ENCODE results near the gene ARAP1.

The ARAP1 gene

GRCh38 chr11:72652873-72653630, 99.2 kb downstream of the ARAP1 start:
- no peak for DNase-seq

- no peak for DNase-seq
Measured at GRCh38 chr11:72652133-72652532, 100.1 kb downstream of the ARAP1 start.

- no peak for DNase-seq
Measured at GRCh38 chr11:72649215-72649976, 102.8 kb downstream of the ARAP1 start.

GRCh38 chr11:72648384-72649136, 103.6 kb downstream of the ARAP1 start:
- no peak for DNase-seq

GRCh38 chr11:72647882-72648281, 104.3 kb downstream of the ARAP1 start:
- no peak for DNase-seq

- no peak for DNase-seq
Measured at GRCh38 chr11:72646472-72646871, 105.7 kb downstream of the ARAP1 start.

- no peak for DNase-seq
Measured at GRCh38 chr11:72646024-72646423, 106.2 kb downstream of the ARAP1 start.

GRCh38 chr11:72643547-72643946, 108.7 kb downstream of the ARAP1 start:
- no peak for DNase-seq

GRCh38 chr11:72642884-72643522, 109.2 kb downstream of the ARAP1 start:
- DNase-seq = peak; percentile 76

- peak; percentile 32 for DNase-seq
Measured at GRCh38 chr11:72642043-72642883, 109.9 kb downstream of the ARAP1 start.

GRCh38 chr11:72641522-72642042, 110.6 kb downstream of the ARAP1 start:
- DNase-seq = no peak

GRCh38 chr11:72639502-72640375, 112.5 kb downstream of the ARAP1 start:
- no peak for DNase-seq

- no peak for DNase-seq
Measured at GRCh38 chr11:72637926-72638325, 114.3 kb downstream of the ARAP1 start.

- DNase-seq = no peak
Measured at GRCh38 chr11:72637198-72637597, 115.0 kb downstream of the ARAP1 start.

GRCh38 chr11:72636376-72636775, 115.8 kb downstream of the ARAP1 start:
- DNase-seq = no peak

- no peak for DNase-seq
Measured at GRCh38 chr11:72635933-72636332, 116.3 kb downstream of the ARAP1 start.

- no peak for DNase-seq
Measured at GRCh38 chr11:72635309-72635915, 116.8 kb downstream of the ARAP1 start.
